HL-60 (cell line): ENCODE measurements around the gene OIP5.

Source experiments
- DNase-seq, 2 experiments: peaks; one replicate each; pipeline ENCODE4 v3.0.0-alpha.2; 2010 to 2020; ENCODE audit warnings: low read depth in 1 of 2, low spot score in 1 of 2
- H3K27ac ChIP-seq: fragments of 250-450 bp; sonication (Bioruptor Pico); replicated peaks from 2 replicates; pipeline ENCODE4 v1.5.1; 2020; ENCODE audit warnings: mild to moderate bottlenecking, moderate library complexity
- H3K27me3 ChIP-seq: fragments of 250-450 bp; sonication (Bioruptor Pico); 2 replicates; pipeline ENCODE4 v1.5.1; 2021; ENCODE audit warnings: mild to moderate bottlenecking, moderate library complexity; ENCODE audit not compliant: insufficient read depth, poor library complexity, severe bottlenecking
- H3K4me3 ChIP-seq: replicated peaks from 2 replicates; pipeline ENCODE4 v1.5.1; 2011; ENCODE audit warnings: mild to moderate bottlenecking, control low read depth, low read length; ENCODE audit not compliant: insufficient read depth
- GABPA ChIP-seq: IDR thresholded peaks from 2 replicates; pipeline ENCODE4 v1.6.1; 2012; ENCODE audit warnings: low read depth
- POLR2AphosphoS5 ChIP-seq: IDR thresholded peaks from 2 replicates; pipeline ENCODE4 v1.6.1; 2012; ENCODE audit warnings: low read depth
- SPI1 ChIP-seq: IDR thresholded peaks from 2 replicates; pipeline ENCODE4 v1.6.1; 2012; ENCODE audit warnings: low read depth, mild to moderate bottlenecking, borderline replicate concordance
- TF ChIP-seq, protein P1 (sequence below): IDR thresholded peaks from 2 replicates; pipeline ENCODE4 v1.6.1; 2012; ENCODE audit warnings: low read depth; ENCODE audit not compliant: insufficient replicate concordance
- TF ChIP-seq, protein P2 (sequence below): IDR thresholded peaks from one replicate; pipeline ENCODE4 v1.5.1; 2011; ENCODE audit warnings: low read length, control low read depth, inconsistent platforms; ENCODE audit not compliant: insufficient read depth

The OIP5 gene

DNA sequence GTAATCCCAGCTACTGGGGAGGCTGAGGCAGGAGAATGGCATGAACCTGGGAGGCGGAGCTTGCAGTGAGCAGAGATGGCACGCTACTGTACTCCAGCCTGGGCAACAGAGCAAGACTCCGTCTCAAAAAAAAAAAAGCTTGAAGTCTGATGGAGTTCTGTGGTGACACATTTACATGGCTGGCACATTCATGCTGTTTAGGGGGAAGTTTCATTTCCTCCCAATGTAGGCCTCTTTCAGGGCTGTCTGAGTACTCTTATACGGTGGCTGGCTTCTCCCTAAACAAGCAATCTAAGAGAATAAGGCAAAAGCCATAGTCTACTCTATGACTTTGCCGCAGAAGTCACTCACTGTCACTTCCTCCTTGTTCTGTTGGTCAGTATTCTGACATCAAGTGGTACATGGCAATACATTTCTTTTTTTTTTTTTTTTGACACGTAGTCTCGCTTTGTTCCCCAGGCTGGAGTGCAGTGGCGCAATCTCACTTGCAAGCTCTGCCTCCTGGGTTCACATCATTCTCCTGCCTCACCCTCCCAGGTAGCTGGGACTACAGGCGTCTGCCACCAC is 41.2 kb downstream of the OIP5 start:
- Histone ChIP-seq H3K4me3 (no peak overlapping the region), H3K27me3 (no peaks in the 10 kb centered on the region), H3K27ac (peak overlapping the region; percentile 18)
- DNase-seq: peak; percentile 57 to 83
- TF ChIP-seq, protein P1, sequence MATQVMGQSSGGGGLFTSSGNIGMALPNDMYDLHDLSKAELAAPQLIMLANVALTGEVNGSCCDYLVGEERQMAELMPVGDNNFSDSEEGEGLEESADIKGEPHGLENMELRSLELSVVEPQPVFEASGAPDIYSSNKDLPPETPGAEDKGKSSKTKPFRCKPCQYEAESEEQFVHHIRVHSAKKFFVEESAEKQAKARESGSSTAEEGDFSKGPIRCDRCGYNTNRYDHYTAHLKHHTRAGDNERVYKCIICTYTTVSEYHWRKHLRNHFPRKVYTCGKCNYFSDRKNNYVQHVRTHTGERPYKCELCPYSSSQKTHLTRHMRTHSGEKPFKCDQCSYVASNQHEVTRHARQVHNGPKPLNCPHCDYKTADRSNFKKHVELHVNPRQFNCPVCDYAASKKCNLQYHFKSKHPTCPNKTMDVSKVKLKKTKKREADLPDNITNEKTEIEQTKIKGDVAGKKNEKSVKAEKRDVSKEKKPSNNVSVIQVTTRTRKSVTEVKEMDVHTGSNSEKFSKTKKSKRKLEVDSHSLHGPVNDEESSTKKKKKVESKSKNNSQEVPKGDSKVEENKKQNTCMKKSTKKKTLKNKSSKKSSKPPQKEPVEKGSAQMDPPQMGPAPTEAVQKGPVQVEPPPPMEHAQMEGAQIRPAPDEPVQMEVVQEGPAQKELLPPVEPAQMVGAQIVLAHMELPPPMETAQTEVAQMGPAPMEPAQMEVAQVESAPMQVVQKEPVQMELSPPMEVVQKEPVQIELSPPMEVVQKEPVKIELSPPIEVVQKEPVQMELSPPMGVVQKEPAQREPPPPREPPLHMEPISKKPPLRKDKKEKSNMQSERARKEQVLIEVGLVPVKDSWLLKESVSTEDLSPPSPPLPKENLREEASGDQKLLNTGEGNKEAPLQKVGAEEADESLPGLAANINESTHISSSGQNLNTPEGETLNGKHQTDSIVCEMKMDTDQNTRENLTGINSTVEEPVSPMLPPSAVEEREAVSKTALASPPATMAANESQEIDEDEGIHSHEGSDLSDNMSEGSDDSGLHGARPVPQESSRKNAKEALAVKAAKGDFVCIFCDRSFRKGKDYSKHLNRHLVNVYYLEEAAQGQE: no peak
- peak; percentile 35 for TF ChIP-seq POLR2AphosphoS5
- TF ChIP-seq, protein P2, sequence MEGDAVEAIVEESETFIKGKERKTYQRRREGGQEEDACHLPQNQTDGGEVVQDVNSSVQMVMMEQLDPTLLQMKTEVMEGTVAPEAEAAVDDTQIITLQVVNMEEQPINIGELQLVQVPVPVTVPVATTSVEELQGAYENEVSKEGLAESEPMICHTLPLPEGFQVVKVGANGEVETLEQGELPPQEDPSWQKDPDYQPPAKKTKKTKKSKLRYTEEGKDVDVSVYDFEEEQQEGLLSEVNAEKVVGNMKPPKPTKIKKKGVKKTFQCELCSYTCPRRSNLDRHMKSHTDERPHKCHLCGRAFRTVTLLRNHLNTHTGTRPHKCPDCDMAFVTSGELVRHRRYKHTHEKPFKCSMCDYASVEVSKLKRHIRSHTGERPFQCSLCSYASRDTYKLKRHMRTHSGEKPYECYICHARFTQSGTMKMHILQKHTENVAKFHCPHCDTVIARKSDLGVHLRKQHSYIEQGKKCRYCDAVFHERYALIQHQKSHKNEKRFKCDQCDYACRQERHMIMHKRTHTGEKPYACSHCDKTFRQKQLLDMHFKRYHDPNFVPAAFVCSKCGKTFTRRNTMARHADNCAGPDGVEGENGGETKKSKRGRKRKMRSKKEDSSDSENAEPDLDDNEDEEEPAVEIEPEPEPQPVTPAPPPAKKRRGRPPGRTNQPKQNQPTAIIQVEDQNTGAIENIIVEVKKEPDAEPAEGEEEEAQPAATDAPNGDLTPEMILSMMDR: no peak
- TF ChIP-seq SPI1: peak; percentile 83
- no peak for TF ChIP-seq GABPA

DNA sequence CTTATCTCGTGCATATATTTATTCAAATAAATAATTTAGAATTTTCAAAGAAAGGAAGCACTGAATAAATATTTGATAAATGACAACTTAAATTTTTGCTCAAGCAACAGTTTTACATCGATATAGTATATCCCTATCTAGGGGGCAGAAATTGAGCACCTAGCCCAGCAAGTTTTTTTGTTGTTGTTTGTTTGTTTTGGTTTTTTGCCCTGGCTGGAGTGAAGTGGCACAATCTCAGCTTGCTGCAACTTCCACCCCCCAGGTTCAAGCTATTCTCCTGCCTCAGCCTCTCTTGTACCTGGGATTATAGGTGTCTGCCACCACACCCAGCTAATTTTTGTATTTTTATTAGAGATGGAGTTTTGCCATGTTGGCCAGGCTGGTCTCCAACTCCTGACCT is 42.4 kb downstream of the OIP5 start:
- Histone ChIP-seq H3K4me3 (no peak overlapping the region), H3K27me3 (no peaks in the 10 kb centered on the region), H3K27ac (no peak overlapping the region)
- TF ChIP-seq POLR2AphosphoS5 (no peak), GABPA (no peak), SPI1 (no peak)
- TF ChIP-seq, protein P1: no peak
- TF ChIP-seq, protein P2: no peak
- no peak for DNase-seq

DNA sequence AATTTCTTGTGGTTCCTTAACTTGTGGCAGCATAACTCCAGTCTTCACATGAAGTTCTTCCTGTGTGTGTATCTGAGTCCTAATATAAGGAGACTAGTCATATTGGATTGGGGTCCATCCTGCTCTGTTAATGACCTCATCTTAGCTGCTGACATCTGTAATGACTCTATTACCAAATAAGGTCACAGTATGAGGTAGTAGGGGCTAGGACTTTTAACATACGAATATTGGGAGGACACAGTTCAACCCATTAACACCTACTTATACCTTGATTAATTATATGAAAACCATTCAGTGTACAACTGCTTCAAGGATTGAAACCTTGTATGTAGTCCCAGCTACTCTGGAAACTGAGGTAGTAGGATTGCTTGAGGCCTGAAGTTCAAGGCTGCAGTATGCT is 43.9 kb downstream of the OIP5 start:
- TF ChIP-seq, protein P2: no peak
- TF ChIP-seq SPI1: no peak
- TF ChIP-seq GABPA: no peak
- TF ChIP-seq, protein P1: no peak
- TF ChIP-seq POLR2AphosphoS5: no peak
- no peak for DNase-seq
- no peaks in the 10 kb centered on the region for H3K27me3 ChIP-seq
- no peak overlapping the region for H3K4me3 ChIP-seq
- 0 out of 2 replicates have a peak overlapping the region, but pooled peaks have one; percentile 1 for H3K27ac ChIP-seq
